GM12878 (cell line): Measurements from ENCODE around the gene TSC2.

Experiments used
- BRCA1 ChIP-seq: IDR thresholded peaks from 2 replicates; pipeline ENCODE4 v1.6.1; 2011; ENCODE audit warnings: low read depth, low read length, improper control_type of control experiment
- CTCF ChIP-seq, 3 experiments: IDR thresholded peaks in 2 of 3; conservative IDR thresholded peaks in 1 of 3; 2 replicates each; pipeline ENCODE4 v1.5.1; 2011; ENCODE audit warnings: low read depth in 3 of 3, low read length in 3 of 3, mild to moderate bottlenecking in 3 of 3, control low read depth in 2 of 3, moderate library complexity in 2 of 3, inconsistent platforms in 1 of 3, mixed read lengths in 1 of 3; ENCODE audit not compliant: control insufficient read depth in 2 of 3, insufficient read depth in 1 of 3; ENCODE audit errors: extremely low read depth in 1 of 3
- HCFC1 ChIP-seq: fragments of 150-350 bp; IDR thresholded peaks from 2 replicates; pipeline ENCODE4 v1.6.1; 2014; ENCODE audit warnings: low read length
- MYC ChIP-seq: IDR thresholded peaks from 2 replicates; pipeline ENCODE4 v1.6.1; 2011; ENCODE audit warnings: mild to moderate bottlenecking, low read length, moderate library complexity, inconsistent platforms; ENCODE audit not compliant: insufficient read depth, insufficient replicate concordance, insufficient read length, severe bottlenecking
- POLR2A ChIP-seq: IDR thresholded peaks from 2 replicates; pipeline ENCODE4 v1.6.1; 2011; ENCODE audit warnings: low read depth, mild to moderate bottlenecking, low read length
- RAD51 ChIP-seq: fragments of 450-650 bp; IDR thresholded peaks from 2 replicates; pipeline ENCODE4 v1.6.1; 2016; ENCODE audit warnings: moderate library complexity, mild to moderate bottlenecking, inconsistent platforms
- RCOR1 ChIP-seq: conservative IDR thresholded peaks from 2 replicates; pipeline ENCODE4 v1.6.1; 2012; ENCODE audit warnings: low read depth, low read length, improper control_type of control experiment
- RELA ChIP-seq: fragments of 450-650 bp; IDR thresholded peaks from 2 replicates; pipeline ENCODE4 v1.8.0; 2014; ENCODE audit warnings: borderline replicate concordance; ENCODE audit not compliant: partially characterized antibody
- ZBTB33 ChIP-seq: fragments of 450-650 bp; IDR thresholded peaks from 2 replicates; pipeline ENCODE4 v1.6.1; 2017; ENCODE audit warnings: mild to moderate bottlenecking
- ZBTB40 ChIP-seq: fragments of 450-650 bp; IDR thresholded peaks from 2 replicates; pipeline ENCODE4 v1.6.1; 2016; ENCODE audit warnings: mild to moderate bottlenecking, moderate library complexity, borderline replicate concordance
- ZNF687 ChIP-seq: fragments of 450-650 bp; IDR thresholded peaks from 2 replicates; pipeline ENCODE4 v1.6.1; 2017; ENCODE audit warnings: mild to moderate bottlenecking, moderate library complexity
- ZSCAN29 ChIP-seq: fragments of 450-650 bp; IDR thresholded peaks from 2 replicates; pipeline ENCODE4 v1.6.1; 2017; ENCODE audit warnings: mild to moderate bottlenecking, moderate library complexity

- TF ChIP-seq HCFC1 (no peak), ZSCAN29 (no peak), CTCF (IDR thresholded peaks at IDR 0.05 in 2 of 3, conservative IDR thresholded peaks at IDR 0.05 in 1 of 3; ENCODE audit: control insufficient read depth in 2 of 3, extremely low read depth in 1 of 3, insufficient read depth in 1 of 3, low read depth in 3 of 3, low read length in 3 of 3) (no peak), MYC (no peak), RCOR1 (no peak), BRCA1 (no peak), ZBTB33 (no peak), POLR2A (peak; percentile 2; the same call in 1 of the 2 replicates), ZBTB40 (no peak), RELA (no peak), RAD51 (no peak), ZNF687 (no peak)
Observed at GRCh38 chr16:2002406-2003230, 45.2 kb upstream of the TSC2 start.
